Breast epithelium (tissue), 3 donors: ENCODE measurements around the gene NAA50.

Source experiments
- POLR2AphosphoS5 ChIP-seq, 3 donors: sonication (generic); formaldehyde crosslinking; IDR thresholded peaks; one replicate each; pipeline ENCODE4 v1.6.1; 2017; ENCODE audit warnings: antibody characterized with exemption in 3 of 3
- TF ChIP-seq, protein P1 (sequence below), 3 donors: fragments of 450-650 bp; IDR thresholded peaks; one replicate each; pipeline ENCODE4 v1.5.1; 2016 to 2017; ENCODE audit warnings: antibody characterized with exemption in 3 of 3, mild to moderate bottlenecking in 3 of 3, moderate library complexity in 3 of 3

DNA sequence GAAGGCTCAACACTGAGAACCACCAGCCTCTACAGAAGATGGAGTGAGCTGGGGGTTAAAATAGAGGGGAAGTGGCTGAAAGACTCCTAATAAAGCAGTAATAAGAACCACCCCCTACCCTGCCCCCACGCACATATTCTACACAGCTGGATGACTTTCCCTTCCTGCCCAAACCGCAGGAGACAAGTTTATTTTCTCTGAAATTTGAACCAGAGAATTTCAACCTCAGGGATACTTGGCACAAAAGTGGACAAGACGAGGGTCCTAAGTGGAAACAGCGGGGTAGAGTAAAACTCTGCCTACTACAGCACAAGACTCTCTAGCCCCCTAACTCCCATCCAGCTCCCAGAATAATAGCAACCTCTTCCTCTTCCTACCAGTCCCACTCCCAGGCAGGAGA lies 78.0 kb downstream of the NAA50 start:
- no peak for TF ChIP-seq POLR2AphosphoS5 (IDR thresholded peaks at IDR 0.05)
- TF ChIP-seq, protein P1, sequence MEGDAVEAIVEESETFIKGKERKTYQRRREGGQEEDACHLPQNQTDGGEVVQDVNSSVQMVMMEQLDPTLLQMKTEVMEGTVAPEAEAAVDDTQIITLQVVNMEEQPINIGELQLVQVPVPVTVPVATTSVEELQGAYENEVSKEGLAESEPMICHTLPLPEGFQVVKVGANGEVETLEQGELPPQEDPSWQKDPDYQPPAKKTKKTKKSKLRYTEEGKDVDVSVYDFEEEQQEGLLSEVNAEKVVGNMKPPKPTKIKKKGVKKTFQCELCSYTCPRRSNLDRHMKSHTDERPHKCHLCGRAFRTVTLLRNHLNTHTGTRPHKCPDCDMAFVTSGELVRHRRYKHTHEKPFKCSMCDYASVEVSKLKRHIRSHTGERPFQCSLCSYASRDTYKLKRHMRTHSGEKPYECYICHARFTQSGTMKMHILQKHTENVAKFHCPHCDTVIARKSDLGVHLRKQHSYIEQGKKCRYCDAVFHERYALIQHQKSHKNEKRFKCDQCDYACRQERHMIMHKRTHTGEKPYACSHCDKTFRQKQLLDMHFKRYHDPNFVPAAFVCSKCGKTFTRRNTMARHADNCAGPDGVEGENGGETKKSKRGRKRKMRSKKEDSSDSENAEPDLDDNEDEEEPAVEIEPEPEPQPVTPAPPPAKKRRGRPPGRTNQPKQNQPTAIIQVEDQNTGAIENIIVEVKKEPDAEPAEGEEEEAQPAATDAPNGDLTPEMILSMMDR (IDR thresholded peaks at IDR 0.05): no peak
